SK-N-MC (cell line): Measurements from ENCODE around the gene TGFB1.

Experiments
- EZH2 ChIP-seq: fragments of 200-600 bp; sonication (generic); IDR thresholded peaks from one replicate; pipeline ENCODE4 v1.6.1; 2017; ENCODE audit warnings: antibody characterized with exemption
- POLR2AphosphoS5 ChIP-seq: IDR thresholded peaks from 2 replicates; pipeline ENCODE4 v1.6.1; 2012; ENCODE audit warnings: mild to moderate bottlenecking, low read depth, low read length, borderline replicate concordance

GRCh38 chr19:41330481-41330880, 23.2 kb downstream of the TGFB1 start:
- TF ChIP-seq POLR2AphosphoS5, result no peak
- no peak for TF ChIP-seq EZH2
